Sigmoid colon (tissue), 7 donors: ENCODE data around the gene GSTCD. TPM values are rescaled to one million over a fixed set of nuclear protein-coding genes. Genes with fewer than 3 reads are reported as not detected.

Source experiments
- DNase-seq: peaks from one replicate; pipeline ENCODE4 v3.0.0-alpha.2; 2019
- H3K27ac ChIP-seq, 4 donors: fragments of 200-600 bp; sonication (generic); one replicate each; pipeline ENCODE4 v1.5.1; 2016 to 2019; ENCODE audit warnings: mild to moderate bottlenecking in 1 of 4
- H3K27me3 ChIP-seq, 3 donors: fragments of 200-600 bp; sonication (generic); one replicate each; pipeline ENCODE4 v1.5.1; 2019; ENCODE audit warnings: mild to moderate bottlenecking in 1 of 3
- H3K36me3 ChIP-seq, 4 donors: fragments of 200-600 bp; sonication (generic); one replicate each; pipeline ENCODE4 v1.5.1; 2016 to 2019
- H3K4me1 ChIP-seq, 4 donors: fragments of 200-600 bp; sonication (generic); one replicate each; pipeline ENCODE4 v1.5.1; 2017 to 2019
- H3K4me3 ChIP-seq, 4 donors: fragments of 200-600 bp; sonication (generic); one replicate each; pipeline ENCODE4 v1.5.1; 2017 to 2019; ENCODE audit warnings: mild to moderate bottlenecking in 2 of 4, moderate library complexity in 1 of 4
- H3K9me3 ChIP-seq, 4 donors: fragments of 200-600 bp in 3 of 4; sonication (generic) in 3 of 4; one replicate each; pipeline versions ENCODE4 v1.5.1 to v1.6.1; 2013 to 2019
- EP300 ChIP-seq, 4 donors: sonication (generic); formaldehyde crosslinking; IDR thresholded peaks; one replicate each; pipeline ENCODE4 v1.6.1; 2017; ENCODE audit warnings: antibody characterized with exemption in 4 of 4
- POLR2A ChIP-seq, 2 donors: fragments of 450-650 bp; IDR thresholded peaks; one replicate each; pipeline ENCODE4 v1.6.1; 2016; ENCODE audit warnings: antibody characterized with exemption in 2 of 2, mild to moderate bottlenecking in 2 of 2, moderate library complexity in 2 of 2
- POLR2AphosphoS5 ChIP-seq, 4 donors: sonication (generic); formaldehyde crosslinking; IDR thresholded peaks; one replicate each; pipeline ENCODE4 v1.6.1; 2017; ENCODE audit warnings: antibody characterized with exemption in 4 of 4
- WGBS, 2 donors: extraction: QIAGEN DNeasy Blood & Tissue Kit; methylation state at CpG; one replicate each; pipeline ENCODE4 v1.1.7; 2013; 5-methylcytosine and 5-hydroxymethylcytosine counted together
- intact Hi-C: fragments of 100-400 bp; cut with DNase I; formaldehyde crosslinking; loops from one replicate; pipeline ENCODE4 v1.15.1; 2023
- polyA plus RNA-seq, 3 donors: library from polyadenylated mRNA; stranded (reverse); fragments of 200-250 nt; gene quantifications; one replicate each; pipeline ENCODE4 v1.2.3, GENCODE V29; 2013
- total RNA-seq, 4 donors: library from RNA; depleted of rRNA; stranded (reverse); fragments of >200 nt; gene quantifications; one replicate each; pipeline ENCODE4 v1.1.0, GENCODE V29; 2016
- TF ChIP-seq, protein P1 (sequence below), 4 experiments: fragments of 450-650 bp in 3 of 4; fragments of 200-600 bp in 1 of 4; IDR thresholded peaks; one replicate each; pipeline ENCODE4 v1.5.1; 2016 to 2019; ENCODE audit warnings: antibody characterized with exemption in 4 of 4, mild to moderate bottlenecking in 3 of 4, moderate library complexity in 2 of 4
- donor health status: healthy with polysubstance abuse.
- donor health status: Bipolar disorder and iron deficiency.
- donor health status: healthy.

The GSTCD gene
- total and polyA plus RNA-seq, 7 donors, result 1.8 to 16.4 (median 5.8) TPM

DNA sequence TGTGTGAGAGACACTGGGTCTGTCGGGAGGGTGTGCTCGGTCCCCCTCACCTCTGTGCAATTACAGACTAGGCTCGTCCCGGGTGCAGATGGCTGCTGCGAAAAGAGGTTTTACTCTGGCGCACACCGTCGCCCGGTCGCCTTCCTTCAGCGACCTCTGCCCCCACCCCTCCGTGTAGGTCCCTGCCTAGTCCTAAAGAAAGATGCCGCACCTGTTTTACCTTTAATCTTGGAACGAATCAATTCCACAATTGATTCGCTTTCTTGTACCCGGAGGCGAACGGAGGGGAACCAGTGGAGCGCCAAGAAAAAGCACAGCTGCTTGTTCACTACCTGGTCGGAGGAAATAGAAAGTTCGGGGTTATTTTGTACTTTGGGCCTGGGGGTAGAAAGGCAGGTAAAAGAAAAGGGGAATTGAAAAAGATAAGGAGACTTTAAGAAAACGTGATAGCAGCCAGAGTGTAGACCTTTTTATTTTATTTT lies 187.9 kb downstream of the GSTCD start:
- peaks cover 5 to 35% (median 19%) of the 10 kb centered on the region in 3 donors for H3K27me3 ChIP-seq
- intact Hi-C loops, result no loop called here
- TF ChIP-seq POLR2AphosphoS5 (IDR thresholded peaks at IDR 0.05) (no peak), POLR2A (IDR thresholded peaks at IDR 0.05) (no peak), EP300 (IDR thresholded peaks at IDR 0.05) (no peak)
- TF ChIP-seq, protein P1, sequence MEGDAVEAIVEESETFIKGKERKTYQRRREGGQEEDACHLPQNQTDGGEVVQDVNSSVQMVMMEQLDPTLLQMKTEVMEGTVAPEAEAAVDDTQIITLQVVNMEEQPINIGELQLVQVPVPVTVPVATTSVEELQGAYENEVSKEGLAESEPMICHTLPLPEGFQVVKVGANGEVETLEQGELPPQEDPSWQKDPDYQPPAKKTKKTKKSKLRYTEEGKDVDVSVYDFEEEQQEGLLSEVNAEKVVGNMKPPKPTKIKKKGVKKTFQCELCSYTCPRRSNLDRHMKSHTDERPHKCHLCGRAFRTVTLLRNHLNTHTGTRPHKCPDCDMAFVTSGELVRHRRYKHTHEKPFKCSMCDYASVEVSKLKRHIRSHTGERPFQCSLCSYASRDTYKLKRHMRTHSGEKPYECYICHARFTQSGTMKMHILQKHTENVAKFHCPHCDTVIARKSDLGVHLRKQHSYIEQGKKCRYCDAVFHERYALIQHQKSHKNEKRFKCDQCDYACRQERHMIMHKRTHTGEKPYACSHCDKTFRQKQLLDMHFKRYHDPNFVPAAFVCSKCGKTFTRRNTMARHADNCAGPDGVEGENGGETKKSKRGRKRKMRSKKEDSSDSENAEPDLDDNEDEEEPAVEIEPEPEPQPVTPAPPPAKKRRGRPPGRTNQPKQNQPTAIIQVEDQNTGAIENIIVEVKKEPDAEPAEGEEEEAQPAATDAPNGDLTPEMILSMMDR (IDR thresholded peaks at IDR 0.05), result no peak
- H3K9me3 ChIP-seq, result no peaks in the 10 kb centered on the region
- H3K4me3 ChIP-seq, result peak overlapping the region; percentile 25 to 60 (median 49)
- H3K27ac ChIP-seq, result peak overlapping the region in 2 of 4 donors; percentile 33 to 84
- H3K4me1 ChIP-seq, result peaks cover 0 to 21% (median 18%) of the 10 kb centered on the region in 4 donors
- no peaks in the 10 kb centered on the region for H3K36me3 ChIP-seq
- DNase-seq, result no peak
- 2 to 5% methylated on average over 22 of the region's 22 CpGs for WGBS, 2 donors

Other genes with a start within 250 kb of the GSTCD start
- 100 to 1,000 TPM in 2 of 4 donors, 10 to 100 TPM in 2; 76.2 to 137 (median 111) TPM for gene PPA2, start 234.7 kb upstream of the GSTCD start, total RNA-seq
- gene PPA2, start 234.7 kb upstream of the GSTCD start, polyA plus RNA-seq, result 100 to 1,000 TPM in 2 of 3 donors, 10 to 100 TPM in 1; 95.1 to 178 (median 120) TPM
- gene ARHGEF38, start 156.2 kb upstream of the GSTCD start, total RNA-seq, result not detected
- 1 to 10 TPM; 1.2 to 1.9 (median 1.8) TPM for gene ARHGEF38, start 156.2 kb upstream of the GSTCD start, polyA plus RNA-seq
- 10 to 100 TPM; 21.0 to 25.2 (median 22.8) TPM for gene INTS12, start 95 bp upstream of the GSTCD start, total RNA-seq
- gene INTS12, start 95 bp upstream of the GSTCD start, polyA plus RNA-seq, result 10 to 100 TPM; 13.4 to 15.7 (median 15.6) TPM
- 10 to 100 TPM in 1 of 4 donors, 1 to 10 TPM in 3; 5.8 to 11.4 (median 7.0) TPM for gene NPNT, start 186.7 kb downstream of the GSTCD start, total RNA-seq
- gene NPNT, start 186.7 kb downstream of the GSTCD start, polyA plus RNA-seq, result 10 to 100 TPM in 1 of 3 donors, 1 to 10 TPM in 2; 3.0 to 16.5 (median 6.9) TPM